GM23248 (cell line): ENCODE measurements around the gene GOLGA6L10. TPM values are rescaled to one million over a fixed set of nuclear protein-coding genes. Genes with fewer than 3 reads are reported as not detected.
"Not testable (repeated sequence)": the region's sequence is repeated elsewhere in the genome, so short reads cannot be mapped to it uniquely, and the experiment has no call there.

Source experiments
- DNase-seq: peaks from one replicate; pipeline ENCODE4 v3.0.0-alpha.2; 2015
- H2AFZ ChIP-seq: fragments of 200-600 bp; sonication (generic); 2 replicates; pipeline ENCODE4 v1.6.1; 2016; ENCODE audit warnings: antibody characterized with exemption
- H3F3A ChIP-seq: fragments of 200-600 bp; sonication (generic); 2 replicates; pipeline ENCODE4 v1.6.1; 2016; ENCODE audit warnings: mild to moderate bottlenecking, antibody characterized with exemption, mixed run types; ENCODE audit not compliant: insufficient read depth
- H3K27ac ChIP-seq: fragments of 200-600 bp; sonication (generic); 2 replicates; pipeline ENCODE4 v1.5.1; 2016; ENCODE audit warnings: mild to moderate bottlenecking
- H3K27me3 ChIP-seq: fragments of 200-600 bp; sonication (generic); replicated peaks from 2 replicates; pipeline ENCODE4 v1.6.1; 2016; ENCODE audit warnings: mild to moderate bottlenecking; ENCODE audit not compliant: insufficient read depth
- H3K36me3 ChIP-seq: fragments of 200-600 bp; sonication (generic); 2 replicates; pipeline ENCODE4 v1.6.1; 2016; ENCODE audit warnings: low read depth, mild to moderate bottlenecking
- H3K4me1 ChIP-seq: fragments of 200-600 bp; sonication (generic); 2 replicates; pipeline ENCODE4 v1.6.1; 2016; ENCODE audit warnings: mild to moderate bottlenecking; ENCODE audit not compliant: insufficient read depth
- H3K4me2 ChIP-seq: fragments of 200-600 bp; sonication (generic); one replicate; pipeline ENCODE4 v1.6.1; 2016; ENCODE audit warnings: mild to moderate bottlenecking; ENCODE audit not compliant: unreplicated experiment
- H3K4me3 ChIP-seq: fragments of 200-600 bp; sonication (generic); 2 replicates; pipeline ENCODE4 v1.5.1; 2016; ENCODE audit warnings: mild to moderate bottlenecking
- H3K79me2 ChIP-seq: fragments of 200-600 bp; sonication (generic); 2 replicates; pipeline ENCODE4 v1.6.1; 2016; ENCODE audit warnings: mild to moderate bottlenecking; ENCODE audit not compliant: insufficient read depth
- H3K9ac ChIP-seq: fragments of 200-600 bp; sonication (generic); 2 replicates; pipeline ENCODE4 v1.6.1; 2016; ENCODE audit warnings: mild to moderate bottlenecking
- H3K9me2 ChIP-seq: fragments of 200-600 bp; sonication (generic); 2 replicates; pipeline ENCODE4 v1.6.1; 2016; ENCODE audit warnings: mixed run types, mild to moderate bottlenecking, moderate library complexity; ENCODE audit not compliant: insufficient read depth
- H3K9me3 ChIP-seq: fragments of 200-600 bp; sonication (generic); one replicate; pipeline ENCODE4 v1.6.1; 2017; ENCODE audit warnings: low read depth
- H4K20me1 ChIP-seq: fragments of 200-600 bp; sonication (generic); 2 replicates; pipeline ENCODE4 v1.6.0; 2016; ENCODE audit not compliant: insufficient read depth
- WGBS, 2 experiments: methylation state at CpG; one replicate each; pipeline ENCODE4 v1.1.6; 2015 to 2017; ENCODE audit warnings: low lambda C conversion rate in 2 of 2, low coverage in 1 of 2; ENCODE audit errors: missing lambda C conversion rate in 2 of 2; 5-methylcytosine and 5-hydroxymethylcytosine counted together
- in situ Hi-C: fragments of 300-500 bp; cut with MboI; formaldehyde crosslinking; loops from 2 replicates; pipeline ENCODE4 v1.15.0; 2020
- polyA plus RNA-seq: library from polyadenylated mRNA; unstranded; fragments of >200 nt; fragmentation: Nextera tagmentation; extraction: Ambion mirVana; gene quantifications from 2 replicates; pipeline ENCODE4 v1.2.1, GENCODE V29; 2016
- total RNA-seq: library from RNA; depleted of rRNA; stranded (reverse); fragments of >200 nt; shearing (Covaris generic); gene quantifications from 2 replicates; pipeline ENCODE4 v1.2.3, GENCODE V29; 2014

GOLGA6L10 gene
- total and polyA plus RNA-seq, 2 experiments from 2014 or later = under 0.01 TPM; not detected in 1

GRCh38 chr15:82354546-82354945, 5.3 kb upstream of the GOLGA6L10 start:
- H3K36me3 ChIP-seq, H3K27me3 ChIP-seq, H3K79me2 ChIP-seq, H3K4me1 ChIP-seq, in situ Hi-C loops, H3K9me3 ChIP-seq, DNase-seq, H4K20me1 ChIP-seq, H3F3A ChIP-seq, H3K9me2 ChIP-seq, H2AFZ ChIP-seq, H3K27ac ChIP-seq: not testable (repeated sequence)
- peak overlapping the region; percentile 55 for H3K9ac ChIP-seq
- peak overlapping the region; percentile 73 for H3K4me2 ChIP-seq
- H3K4me3 ChIP-seq = peak overlapping the region; percentile 69
- WGBS, 2 experiments = 0 to 1% methylated on average over 5 to 6 of the region's 12 CpGs

DNA sequence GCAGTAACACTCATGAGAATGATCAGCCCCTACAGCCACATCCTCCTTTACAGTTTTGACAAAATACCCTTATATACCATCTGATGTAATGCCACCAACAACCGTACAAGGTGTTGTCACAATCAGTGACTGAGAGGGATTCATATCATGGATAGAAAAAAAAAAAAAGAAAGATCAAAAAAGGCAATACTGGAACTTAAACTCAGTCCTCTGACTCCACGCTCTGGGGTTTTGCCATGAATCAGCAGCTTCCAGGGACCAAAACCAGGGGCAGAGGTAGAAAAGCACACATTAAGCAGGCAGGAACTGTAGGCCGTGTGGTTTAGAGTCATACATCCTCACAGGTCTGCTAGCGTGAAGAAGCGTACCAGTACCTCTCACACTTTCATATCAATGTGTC, 1.6 kb downstream of the GOLGA6L10 start:
- H3F3A ChIP-seq, H3K9me3 ChIP-seq, H3K4me1 ChIP-seq, H4K20me1 ChIP-seq, H3K36me3 ChIP-seq, in situ Hi-C loops, H3K9ac ChIP-seq, DNase-seq, H3K27ac ChIP-seq, H3K4me2 ChIP-seq, H3K27me3 ChIP-seq, H3K4me3 ChIP-seq, H2AFZ ChIP-seq, H3K9me2 ChIP-seq, H3K79me2 ChIP-seq: not testable (repeated sequence)
- WGBS, 2 experiments = 87 to 89% methylated on average over 3 of the region's 5 CpGs

DNA sequence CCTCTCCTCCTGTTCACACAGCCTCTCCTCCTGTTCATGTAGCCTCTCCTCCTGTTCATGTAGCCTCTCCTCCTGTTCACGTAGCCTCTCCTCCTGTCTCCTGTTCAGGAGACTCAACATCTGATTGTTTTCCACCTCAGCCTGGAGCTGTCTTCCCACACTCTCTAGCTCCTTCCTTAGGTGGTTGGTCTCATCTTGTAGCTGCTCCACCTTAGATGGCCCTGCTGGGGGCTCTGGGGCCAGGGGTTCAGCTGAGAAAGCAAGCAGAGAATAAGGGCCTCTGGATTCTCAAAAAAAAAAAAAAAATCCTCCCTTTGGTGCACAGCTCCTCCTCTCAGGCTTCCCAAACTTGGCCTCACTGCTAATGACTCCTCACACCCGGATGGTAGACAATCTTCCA, 4.1 kb downstream of the GOLGA6L10 start:
- H3K4me2 ChIP-seq, H3K27ac ChIP-seq, H3K9me3 ChIP-seq, H3K9ac ChIP-seq, H2AFZ ChIP-seq, in situ Hi-C loops, H3K79me2 ChIP-seq, H3K4me1 ChIP-seq, DNase-seq, H3K4me3 ChIP-seq, H3K9me2 ChIP-seq, H3K27me3 ChIP-seq, H3F3A ChIP-seq, H4K20me1 ChIP-seq, H3K36me3 ChIP-seq: not testable (repeated sequence)
- 67 to 88% methylated on average over 2 of the region's 2 CpGs for WGBS, 2 experiments

GRCh38 chr15:82344421-82344820, 4.9 kb downstream of the GOLGA6L10 start:
- in situ Hi-C loops, H3K27me3 ChIP-seq, H3K9ac ChIP-seq, H3K27ac ChIP-seq, H3K79me2 ChIP-seq, H3K9me3 ChIP-seq, H3K4me2 ChIP-seq, H2AFZ ChIP-seq, H3K4me1 ChIP-seq, DNase-seq, H3F3A ChIP-seq, H3K36me3 ChIP-seq, H3K4me3 ChIP-seq, H3K9me2 ChIP-seq, H4K20me1 ChIP-seq: not testable (repeated sequence)
- 77 to 88% methylated on average over 2 to 11 of the region's 12 CpGs for WGBS, 2 experiments

- WGBS, 2 experiments = 79 to 100% methylated on average over 2 to 3 of the region's 5 CpGs
- in situ Hi-C loops, H3K36me3 ChIP-seq: not testable (repeated sequence)
These were observed 5.4 kb downstream of the GOLGA6L10 start for GRCh38 chr15:82343851-82344250.

DNA sequence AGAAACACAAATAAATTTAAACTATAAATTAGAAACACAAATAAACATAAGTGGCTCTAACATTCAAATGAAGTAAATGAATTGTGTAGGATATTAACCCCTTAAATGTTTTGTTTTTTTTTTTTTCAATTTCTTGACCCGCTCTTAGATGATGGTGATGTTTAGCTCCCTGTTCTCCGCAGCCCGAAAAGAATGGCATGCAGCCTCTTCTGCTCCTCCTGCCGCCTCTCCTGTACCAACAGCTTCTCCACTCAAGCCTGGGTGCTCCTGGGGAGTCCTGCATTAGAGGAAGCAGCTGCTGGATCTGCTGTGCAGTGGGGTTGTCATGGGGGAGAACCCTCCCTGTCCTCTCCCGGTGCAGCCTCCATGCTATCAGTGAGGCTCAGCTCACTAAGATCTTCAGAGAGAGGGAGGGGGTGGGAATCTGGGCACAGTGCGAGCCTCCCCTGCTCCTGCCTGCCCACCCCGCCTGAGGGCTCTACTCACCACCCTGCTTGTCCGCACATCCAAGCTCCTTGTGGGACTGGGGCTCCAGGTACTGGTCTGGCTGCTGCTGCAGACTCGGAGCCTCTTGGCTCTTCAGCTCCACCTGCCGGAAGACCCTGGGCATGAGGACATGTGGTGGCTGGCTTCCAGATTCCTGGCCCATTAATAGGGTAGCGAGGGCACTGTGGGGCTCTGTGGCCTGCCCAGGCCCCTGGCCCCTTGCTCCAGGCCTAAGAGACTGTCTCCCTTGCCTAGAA, 6.5 kb downstream of the GOLGA6L10 start:
- H2AFZ ChIP-seq, H3K36me3 ChIP-seq, H3K4me1 ChIP-seq, H3K27me3 ChIP-seq, H3K9me2 ChIP-seq, in situ Hi-C loops, H3K9ac ChIP-seq, H4K20me1 ChIP-seq, DNase-seq, H3K9me3 ChIP-seq, H3K4me3 ChIP-seq, H3K4me2 ChIP-seq, H3K27ac ChIP-seq, H3F3A ChIP-seq, H3K79me2 ChIP-seq: not testable (repeated sequence)
- 48 to 51% methylated on average over 6 to 8 of the region's 11 CpGs for WGBS, 2 experiments

More at GRCh38 chr15:82343851-82344250, 5.4 kb downstream of the GOLGA6L10 start:
- not testable (repeated sequence) for H3F3A ChIP-seq, H3K27me3 ChIP-seq, H3K4me3 ChIP-seq, H4K20me1 ChIP-seq, H3K79me2 ChIP-seq, H3K4me2 ChIP-seq, H3K9me2 ChIP-seq, H3K9ac ChIP-seq, H3K27ac ChIP-seq, DNase-seq, H3K9me3 ChIP-seq, H2AFZ ChIP-seq, H3K4me1 ChIP-seq

GRCh38 chr15:82338573-82338972, 10.7 kb downstream of the GOLGA6L10 start:
- H3K9me2 ChIP-seq, H4K20me1 ChIP-seq, H3F3A ChIP-seq, H3K36me3 ChIP-seq, H3K9me3 ChIP-seq, H3K27ac ChIP-seq, H3K79me2 ChIP-seq, H3K9ac ChIP-seq, H3K27me3 ChIP-seq, H2AFZ ChIP-seq, H3K4me3 ChIP-seq, H3K4me1 ChIP-seq, H3K4me2 ChIP-seq, DNase-seq, in situ Hi-C loops: not testable (repeated sequence)
- 78 to 82% methylated on average over 7 to 8 of the region's 8 CpGs for WGBS, 2 experiments

- H3K4me2 ChIP-seq, H3K36me3 ChIP-seq, H2AFZ ChIP-seq, H3K4me3 ChIP-seq, H3K4me1 ChIP-seq, H3F3A ChIP-seq, H3K9me2 ChIP-seq, H3K27ac ChIP-seq, H3K9ac ChIP-seq, H3K79me2 ChIP-seq, in situ Hi-C loops, H3K27me3 ChIP-seq, H4K20me1 ChIP-seq, H3K9me3 ChIP-seq, DNase-seq: not testable (repeated sequence)
- 82 to 87% methylated on average over 7 to 10 of the region's 11 CpGs for WGBS, 2 experiments
These were observed 11.2 kb downstream of the GOLGA6L10 start for GRCh38 chr15:82338053-82338452.
